Fibroblast of skin of right biceps (primary cell): ENCODE results near the gene AIF1L.
A peak's percentile ranks its signal among the peaks of the same experiment; 100 is the strongest.
"Not testable (repeated sequence)": the region's sequence is repeated elsewhere in the genome, so short reads cannot be mapped to it uniquely, and the experiment has no call there.

ENCODE experiments used
- DNase-seq: peaks from one replicate; pipeline ENCODE4 v3.0.0-alpha.2; 2013

The AIF1L gene

DNA sequence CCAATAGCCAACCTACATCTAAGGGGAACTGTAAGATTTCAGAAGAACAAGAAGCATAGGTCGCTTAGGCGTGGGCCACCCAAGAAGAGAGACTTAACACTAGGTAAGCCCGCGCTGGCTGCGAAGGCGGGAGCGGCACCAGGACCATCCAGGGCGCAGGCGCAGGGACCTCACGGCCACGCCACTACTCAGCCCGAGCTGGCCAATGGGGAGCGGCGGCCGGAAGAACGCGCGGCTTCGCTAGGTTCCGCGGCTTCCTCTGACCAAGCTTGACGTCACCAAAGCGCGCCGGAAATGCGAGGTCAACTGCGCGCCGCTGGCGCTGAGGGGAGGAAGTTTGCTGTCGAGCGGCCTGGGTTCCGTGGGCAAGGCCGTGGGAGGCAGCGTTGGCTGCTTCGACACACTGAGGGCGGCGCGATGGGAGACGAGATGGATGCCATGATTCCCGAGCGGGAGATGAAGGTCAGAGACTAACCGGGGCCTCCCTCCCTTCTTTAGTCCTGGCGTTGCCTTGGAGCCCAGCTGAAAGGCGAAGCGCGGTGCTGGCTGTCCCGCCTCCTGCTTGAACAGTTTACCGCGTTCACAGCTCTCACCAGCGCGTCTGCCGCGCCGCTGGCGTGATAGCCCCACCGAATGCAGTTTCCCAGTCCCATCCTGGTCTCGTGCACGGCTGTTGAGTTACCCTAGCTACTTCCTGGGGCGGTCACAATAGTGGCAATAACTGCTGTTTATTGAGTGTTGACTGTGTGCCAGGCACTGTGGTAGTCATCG is 29.1 kb downstream of the AIF1L start, which contains the start of gene NUP214:
Gene NUP214, plus strand, starts transcription at position 299 of the 771 bp plus-strand sequence. Its CDS starts 119 bp downstream, at position 418.
- peak; percentile 97 for DNase-seq

DNA sequence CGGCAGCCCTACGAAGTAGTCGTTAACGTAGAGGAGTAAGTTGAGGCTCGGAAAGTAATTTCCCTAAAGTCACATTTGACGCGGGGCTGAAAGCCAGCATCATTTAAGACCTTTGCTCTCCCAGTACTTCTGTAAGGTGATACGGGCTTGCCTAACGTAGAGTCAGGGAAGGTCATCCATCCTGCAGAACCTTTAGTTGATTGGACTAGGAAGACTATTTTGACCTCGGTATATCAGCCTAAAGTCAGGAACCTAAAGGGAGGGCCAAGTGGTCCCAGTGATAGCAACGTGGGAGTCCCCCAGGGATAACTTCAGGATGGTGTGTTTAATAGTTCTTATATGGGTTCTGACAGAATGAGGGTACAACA is 29.7 kb downstream of the AIF1L start:
- no peak for DNase-seq

DNA sequence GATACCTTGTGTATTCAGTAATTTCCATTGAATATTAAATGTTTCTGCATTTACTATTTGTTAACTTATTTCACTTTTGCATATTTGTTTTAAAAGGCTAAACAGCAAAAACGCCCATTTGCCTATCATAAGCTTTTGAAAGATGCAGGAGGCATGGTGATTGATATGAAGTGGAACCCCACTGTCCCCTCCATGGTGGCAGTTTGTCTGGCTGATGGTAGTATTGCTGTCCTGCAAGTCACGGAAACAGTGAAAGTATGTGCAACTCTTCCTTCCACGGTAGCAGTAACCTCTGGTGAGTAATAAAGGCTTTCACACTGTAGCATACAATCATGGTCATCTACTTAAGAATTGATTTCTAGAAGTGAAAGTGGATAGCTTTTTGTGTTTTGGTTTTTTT is 32.9 kb downstream of the AIF1L start:
- DNase-seq = no peak

DNA sequence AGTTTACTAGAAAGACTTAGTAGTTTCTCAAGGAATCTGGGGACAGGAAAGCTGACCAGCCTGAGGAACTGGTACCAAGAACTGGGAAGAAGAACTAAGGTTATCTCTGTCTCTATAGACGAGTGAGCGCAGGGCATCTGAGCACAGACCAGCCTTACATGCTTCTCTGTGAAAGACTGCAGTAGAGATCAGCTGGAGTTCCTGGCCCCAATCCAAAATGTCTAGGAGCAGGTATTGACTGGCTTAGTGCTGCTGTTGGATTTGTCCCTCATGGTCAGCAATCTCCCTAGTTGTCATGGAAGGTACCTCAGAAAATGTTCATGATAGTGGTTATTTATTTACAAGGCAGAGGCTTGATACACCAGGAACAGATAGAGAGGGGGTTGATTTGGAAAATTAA is 42.3 kb downstream of the AIF1L start:
- DNase-seq = no peak

DNA sequence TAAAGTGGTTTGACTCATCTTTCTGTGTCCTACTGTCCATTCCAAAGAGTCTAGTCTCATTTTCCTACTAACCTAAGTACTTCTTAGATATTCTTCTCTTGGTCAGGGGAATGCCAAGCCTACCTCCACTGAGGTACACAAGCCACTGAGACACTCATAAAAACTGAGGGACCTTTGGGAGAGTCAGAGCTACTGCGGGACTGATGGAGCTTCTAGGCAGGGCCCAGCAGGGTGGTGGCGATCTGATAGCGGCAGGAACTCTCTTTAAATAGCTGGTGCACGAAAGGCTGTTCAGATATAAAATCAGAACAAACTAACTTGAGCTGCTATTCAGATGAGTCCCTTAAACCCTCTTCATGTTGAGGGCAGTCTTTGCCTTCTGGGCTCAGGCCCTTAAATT is 43.8 kb downstream of the AIF1L start:
- no peak for DNase-seq

DNA sequence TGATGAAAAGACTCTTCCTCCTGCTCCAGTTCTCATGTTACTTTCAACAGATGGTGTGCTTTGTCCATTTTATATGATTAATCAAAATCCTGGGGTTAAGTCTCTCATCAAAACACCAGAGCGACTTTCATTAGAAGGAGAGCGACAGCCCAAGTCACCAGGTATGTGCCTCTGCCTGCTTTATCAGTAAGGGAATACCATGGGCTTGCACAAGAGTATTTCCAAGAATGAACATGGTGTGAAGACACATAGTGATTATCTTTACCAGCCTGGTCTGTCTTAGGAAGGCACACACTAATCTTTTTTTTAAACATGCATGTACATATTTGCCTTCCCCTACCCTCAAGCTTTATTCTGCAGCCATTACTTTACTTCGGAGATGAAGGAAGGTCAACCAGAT is 44.2 kb downstream of the AIF1L start:
- no peak for DNase-seq

DNA sequence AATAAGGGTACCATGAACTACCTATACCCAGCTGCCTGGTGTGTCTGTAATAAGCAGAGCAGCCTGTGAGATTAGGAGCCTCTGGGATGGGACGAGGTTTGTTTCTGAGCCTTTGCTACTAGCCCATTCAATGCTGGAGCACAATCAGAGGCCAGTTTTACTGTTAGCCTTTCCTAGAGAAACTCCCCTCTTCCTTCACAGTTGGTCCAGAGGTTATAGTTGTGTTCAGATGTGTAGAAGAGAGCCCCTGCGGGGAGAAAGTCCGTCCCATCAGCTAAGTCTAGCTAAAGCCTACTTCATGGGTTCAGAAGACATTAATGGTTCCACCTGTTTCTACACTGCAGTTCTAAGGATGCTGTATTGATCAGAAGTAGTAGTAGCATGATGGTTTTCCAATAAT is 45.8 kb downstream of the AIF1L start:
- no peak for DNase-seq

DNA sequence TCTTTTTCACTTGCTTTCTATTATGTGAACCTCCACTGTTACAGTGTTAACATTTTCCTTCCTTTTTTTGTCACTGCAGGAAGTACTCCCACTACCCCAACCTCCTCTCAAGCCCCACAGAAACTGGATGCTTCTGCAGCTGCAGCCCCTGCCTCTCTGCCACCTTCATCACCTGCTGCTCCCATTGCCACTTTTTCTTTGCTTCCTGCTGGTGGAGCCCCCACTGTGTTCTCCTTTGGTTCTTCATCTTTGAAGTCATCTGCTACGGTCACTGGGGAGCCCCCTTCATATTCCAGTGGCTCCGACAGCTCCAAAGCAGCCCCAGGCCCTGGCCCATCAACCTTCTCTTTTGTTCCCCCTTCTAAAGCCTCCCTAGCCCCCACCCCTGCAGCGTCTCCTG is 47.9 kb downstream of the AIF1L start:
- DNase-seq = no peak

DNA sequence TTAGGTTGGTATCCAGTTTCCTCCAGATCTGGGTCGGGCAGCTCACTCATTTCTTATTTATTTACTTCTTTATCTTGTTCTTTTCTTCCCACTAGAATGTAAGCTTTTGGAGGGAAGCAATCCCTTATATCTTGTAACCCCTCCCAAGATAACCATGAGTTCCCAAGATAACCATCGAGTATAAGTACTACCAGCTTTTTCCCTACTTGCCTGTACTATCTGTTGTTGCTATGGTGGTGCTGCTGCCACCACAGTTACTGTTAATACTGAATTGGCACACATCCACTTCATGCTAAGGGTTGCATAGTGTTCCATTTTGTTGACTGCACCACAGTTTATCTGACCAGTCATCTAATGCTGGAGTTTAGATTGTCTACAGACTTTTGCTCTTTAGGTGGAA is 48.9 kb downstream of the AIF1L start:
- DNase-seq = no peak

DNA sequence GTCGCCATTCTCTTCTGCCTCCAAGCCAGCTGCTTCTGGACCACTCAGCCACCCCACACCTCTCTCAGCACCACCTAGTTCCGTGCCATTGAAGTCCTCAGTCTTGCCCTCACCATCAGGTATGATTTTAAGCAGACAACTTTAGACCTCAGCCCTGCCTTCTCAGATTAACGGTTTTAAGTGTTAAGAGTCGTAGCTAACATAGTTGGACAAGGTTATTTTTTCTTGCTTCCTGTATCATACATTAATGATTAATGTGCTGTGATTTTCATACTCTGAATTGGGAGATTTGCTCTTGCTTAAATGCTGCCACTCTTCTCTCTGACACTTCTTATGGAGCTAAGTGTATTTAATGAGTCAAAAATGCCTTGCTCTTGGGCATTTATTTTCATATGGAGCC is 49.9 kb downstream of the AIF1L start:
- DNase-seq = no peak

DNA sequence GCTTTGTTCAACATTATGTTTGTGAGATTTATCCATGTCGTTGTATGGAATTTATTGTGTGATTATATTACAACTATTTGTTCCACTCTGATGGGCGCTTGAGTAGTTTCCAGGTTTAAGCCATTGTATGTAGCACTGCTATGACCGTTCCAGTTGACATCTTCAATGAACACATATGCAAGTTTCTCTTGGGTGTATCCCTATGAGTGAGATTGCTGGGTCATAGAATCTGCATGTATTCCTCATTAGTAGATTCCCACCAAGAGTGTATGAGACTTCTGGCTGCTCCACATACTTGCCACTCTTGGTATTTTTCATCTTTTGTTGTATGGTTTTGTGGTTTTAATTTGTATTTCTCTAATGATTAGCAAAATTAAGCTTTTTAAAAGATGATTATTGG is 51.9 kb downstream of the AIF1L start:
- no peak for DNase-seq

DNA sequence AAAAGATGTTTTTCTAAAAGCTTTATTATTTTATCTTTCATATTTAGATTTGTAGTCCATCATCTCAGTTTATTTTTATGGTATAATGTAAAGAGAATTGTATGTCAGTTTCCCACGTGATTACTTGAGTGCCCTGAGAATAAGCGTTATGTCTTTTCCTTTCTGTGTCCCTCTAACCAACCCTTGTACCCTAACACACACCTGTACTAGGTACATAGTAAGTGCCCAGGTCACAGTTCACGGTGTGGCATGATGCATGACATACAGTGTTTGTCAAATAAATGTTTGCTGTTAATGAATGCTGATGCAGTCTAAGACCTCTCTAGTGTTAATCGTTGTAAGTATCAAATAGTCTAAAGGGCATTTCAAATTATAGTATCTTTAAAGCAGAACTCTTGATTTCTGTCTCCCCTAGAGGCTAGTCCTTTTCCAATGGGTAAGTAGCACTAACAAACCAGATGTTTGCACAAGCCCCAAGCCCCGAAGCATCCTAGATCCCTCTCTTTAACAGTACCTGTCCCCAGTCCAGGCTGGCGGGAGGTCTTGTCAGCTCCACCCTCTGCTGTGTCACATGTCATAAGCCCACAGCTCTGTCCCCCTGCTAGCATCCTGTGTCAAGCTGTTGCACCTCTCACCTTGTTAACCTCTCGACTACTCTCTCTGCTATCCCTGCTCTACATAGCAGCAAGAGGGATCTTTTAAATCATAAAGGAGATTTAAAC is 52.8 kb downstream of the AIF1L start:
- no peak for DNase-seq

DNA sequence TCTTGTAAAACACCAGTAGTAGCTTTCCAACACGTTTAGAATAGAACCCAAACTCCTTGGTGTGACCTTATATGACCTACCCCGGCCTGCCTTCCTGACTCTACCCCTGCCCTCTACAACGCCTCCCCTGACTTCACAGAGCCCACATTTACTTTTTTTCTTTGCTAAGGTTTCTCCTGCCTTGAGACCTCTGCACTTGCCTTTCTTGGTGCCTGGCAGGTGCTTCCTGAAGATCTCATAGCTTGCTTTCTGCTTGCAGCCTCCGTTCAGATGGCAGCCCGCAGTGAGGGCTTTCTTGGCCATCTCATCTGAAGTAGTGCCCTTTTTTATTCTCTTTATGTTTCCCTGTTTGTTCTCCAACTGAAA is 53.3 kb downstream of the AIF1L start:
- no peak for DNase-seq

DNA sequence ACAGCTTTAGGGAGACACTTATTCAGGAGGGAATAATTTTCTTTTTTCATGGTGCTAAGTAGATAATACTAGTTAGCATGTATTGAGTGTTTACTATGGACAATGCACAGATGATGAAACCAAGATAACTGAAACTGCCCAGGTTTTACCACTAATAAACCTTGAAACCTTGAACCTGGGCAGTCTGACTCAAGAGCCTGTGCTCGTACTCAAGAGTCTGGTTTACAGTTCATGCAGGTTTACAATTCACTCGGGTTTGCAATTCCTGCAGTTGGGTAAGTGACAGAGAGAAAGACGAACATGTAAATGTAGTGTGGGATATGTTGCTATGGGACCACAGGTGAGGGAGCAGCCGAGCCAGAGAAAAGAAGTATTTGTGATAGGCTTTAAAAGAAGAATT is 57.3 kb downstream of the AIF1L start:
- DNase-seq = no peak

DNA sequence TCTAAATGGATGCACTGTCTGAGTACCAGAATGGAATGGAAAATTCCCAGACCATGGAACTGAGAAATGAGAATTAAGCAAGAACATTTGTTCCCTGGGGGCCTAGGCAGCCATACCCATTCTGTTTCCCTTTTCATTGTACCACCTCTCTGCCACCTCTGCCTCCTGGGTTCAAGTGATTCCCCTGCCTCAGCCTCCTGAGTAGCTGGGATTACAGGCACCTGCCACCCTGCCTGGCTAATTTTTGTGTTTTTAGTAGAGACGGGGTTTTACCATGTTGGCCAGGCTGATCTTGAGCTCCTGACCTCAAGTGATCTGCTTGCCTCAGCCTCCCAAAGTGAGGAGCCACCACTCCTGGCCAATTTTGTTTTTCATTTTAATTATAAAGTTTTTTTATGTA is 62.3 kb downstream of the AIF1L start:
- not testable (repeated sequence) for DNase-seq

DNA sequence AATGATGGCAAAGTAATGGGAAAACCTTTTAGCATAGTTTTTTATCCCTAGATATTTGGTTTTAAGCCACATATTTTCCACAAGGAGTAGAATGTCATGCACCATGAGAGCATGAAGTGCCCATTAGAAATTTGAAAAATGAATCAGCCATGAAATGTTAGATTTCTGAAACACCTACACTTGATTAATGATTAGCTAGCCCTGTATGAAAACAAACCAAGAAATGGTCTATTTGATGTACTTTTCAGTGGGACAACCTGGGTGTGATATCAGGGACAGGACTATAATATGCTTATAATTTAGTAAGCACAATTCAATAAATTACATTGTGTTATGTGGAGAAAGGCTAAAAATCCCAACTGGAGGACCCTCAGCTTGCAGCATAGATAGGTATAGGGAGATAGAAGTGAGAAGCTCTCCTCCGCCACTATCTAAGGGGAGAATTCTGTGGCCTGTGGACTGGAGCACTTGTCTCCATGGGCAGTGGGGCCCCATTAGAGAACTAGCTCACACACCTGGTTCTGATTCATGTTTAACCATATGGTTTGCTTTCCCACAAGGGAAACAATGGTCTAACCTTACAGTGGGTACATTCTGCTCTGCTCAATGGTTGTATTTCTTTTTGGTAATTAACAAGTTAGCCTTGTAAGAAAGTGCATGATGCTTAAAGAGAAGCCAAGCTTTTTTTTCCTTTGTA is 64.2 kb downstream of the AIF1L start:
- DNase-seq = no peak

DNA sequence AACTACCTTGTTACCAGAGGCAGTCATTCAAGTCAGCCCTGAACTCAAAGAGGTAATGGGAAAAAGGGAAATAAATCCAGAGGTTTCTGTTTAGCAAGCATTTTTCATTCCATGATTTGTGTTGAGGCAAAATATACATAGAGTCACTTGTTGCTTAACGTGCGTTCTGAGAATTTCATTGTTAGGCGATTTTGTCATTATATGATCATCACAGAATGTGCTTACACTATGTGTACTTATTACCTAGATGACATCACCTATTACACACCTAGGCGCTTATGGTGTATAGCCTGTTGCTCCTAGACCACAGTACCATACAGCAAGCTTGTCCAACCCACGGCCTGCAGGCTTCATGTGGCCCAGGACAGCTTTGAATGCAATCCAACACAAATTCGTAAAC is 65.3 kb downstream of the AIF1L start:
- no peak for DNase-seq

DNA sequence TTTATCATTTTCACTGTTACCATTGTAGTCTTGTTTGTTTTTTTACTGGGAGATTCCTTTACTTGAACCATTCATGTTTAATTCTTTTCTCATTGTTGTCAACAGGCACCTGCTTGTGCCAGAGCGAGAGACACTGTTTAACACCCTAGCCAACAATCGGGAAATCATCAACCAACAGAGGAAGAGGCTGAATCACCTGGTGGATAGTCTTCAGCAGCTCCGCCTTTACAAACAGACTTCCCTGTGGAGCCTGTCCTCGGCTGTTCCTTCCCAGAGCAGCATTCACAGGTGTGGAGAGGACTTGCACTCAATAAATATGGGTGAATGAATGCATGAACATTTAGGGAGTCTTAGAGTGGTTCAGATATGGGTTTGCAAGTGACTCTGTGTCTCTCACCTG is 66.6 kb downstream of the AIF1L start:
- no peak for DNase-seq

DNA sequence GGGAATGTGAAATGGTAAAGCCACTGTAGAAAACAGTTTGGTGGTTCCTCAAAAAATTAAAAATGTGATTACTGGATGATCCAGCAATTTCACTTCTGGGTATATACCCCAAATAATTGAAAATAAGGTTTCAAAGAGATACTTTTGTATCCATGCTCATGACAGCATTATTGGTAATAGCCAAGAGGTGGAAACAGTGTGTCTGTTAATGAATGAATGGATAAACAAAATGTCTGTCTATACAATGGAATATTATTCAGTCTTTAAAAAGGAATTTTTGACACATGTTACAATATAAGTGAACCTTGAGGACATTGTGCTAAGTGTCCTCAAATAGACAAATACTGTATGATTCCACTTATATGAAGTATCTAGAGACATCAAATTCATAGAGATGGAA is 69.2 kb downstream of the AIF1L start:
- no peak for DNase-seq

DNA sequence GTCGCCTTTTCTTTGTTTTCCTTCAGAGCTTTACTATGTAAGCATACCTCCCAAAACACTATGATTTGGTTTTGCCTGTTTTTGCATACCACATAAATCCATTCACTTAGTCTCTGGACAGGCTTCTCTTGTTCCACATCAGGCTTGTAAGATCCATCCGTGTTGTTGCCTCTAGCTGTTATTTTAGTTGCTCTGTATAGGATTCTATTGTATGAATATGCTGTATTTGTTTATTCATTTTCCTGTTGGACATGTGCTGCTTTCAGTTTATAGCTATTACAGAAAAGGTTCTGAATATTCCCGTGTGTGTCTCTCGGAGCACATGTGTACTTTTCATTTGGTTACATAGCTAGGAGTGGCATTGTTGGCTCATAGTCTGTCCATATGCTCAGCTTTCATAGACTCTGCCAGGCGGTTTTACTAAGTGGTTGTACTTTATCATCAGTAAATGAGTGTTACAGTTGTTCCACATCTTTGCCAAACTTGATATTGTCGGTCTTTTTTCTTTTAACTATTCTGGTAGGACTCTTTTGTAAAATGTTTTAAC is 70.9 kb downstream of the AIF1L start:
- DNase-seq = no peak

DNA sequence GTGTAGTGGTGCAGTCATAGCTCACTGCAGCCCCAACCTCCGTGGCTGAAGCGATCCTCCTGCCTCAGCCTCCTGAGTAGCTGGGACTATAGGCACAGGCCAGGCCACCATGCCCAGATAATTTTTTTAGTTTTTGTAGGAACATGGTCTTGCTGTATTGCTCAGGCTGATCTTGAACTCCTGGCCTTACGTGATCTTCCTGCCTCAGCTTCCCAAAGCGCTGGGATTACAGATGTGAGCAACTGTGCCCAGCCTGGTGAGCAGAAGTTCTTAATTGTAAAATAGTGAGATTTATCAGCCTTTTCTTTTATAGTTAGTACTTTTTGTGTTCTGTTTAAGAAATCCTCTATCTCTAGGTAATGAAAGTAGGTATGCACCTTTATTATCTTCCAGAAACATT is 71.6 kb downstream of the AIF1L start:
- DNase-seq = no peak

DNA sequence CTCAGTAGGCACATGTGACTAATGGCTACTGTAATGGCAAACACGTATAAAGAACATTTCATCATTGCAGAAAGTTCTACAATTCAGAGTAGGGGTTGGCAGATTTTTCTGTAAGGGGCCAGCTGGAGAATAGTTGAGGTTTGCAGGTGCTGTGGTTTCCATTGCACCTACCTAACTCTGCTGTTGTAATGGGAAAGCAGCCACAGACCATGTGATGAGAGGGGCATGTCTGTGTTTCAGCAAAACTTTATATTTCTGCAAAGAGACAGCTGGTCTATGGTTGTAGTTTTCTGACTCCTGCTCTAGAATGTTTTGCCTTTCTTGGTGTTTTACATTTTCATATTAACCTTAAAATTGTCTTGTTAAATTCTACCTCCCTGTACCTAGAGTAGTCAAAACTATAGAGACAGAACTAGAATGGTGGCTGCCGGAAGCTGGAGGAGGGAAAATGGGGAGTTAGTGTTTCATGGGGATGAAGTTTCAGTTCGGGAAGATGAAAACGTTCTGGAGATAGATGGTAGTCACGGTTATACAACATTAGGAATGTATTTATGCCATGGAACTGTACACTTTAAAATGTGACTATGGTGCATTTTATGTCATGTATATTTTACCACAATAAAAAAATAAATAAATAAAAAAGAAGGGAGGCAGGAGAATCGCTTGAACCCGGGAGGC is 73.4 kb downstream of the AIF1L start:
- DNase-seq = no peak
